NCI-H1417 (cell line): ENCODE measurements around the gene MAJIN.

ENCODE experiments used
- DNase-seq, 3 experiments: peaks; one replicate each; lab custom pipeline; 2025; lab: John Stamatoyannopoulos, UW

The MAJIN gene

DNA sequence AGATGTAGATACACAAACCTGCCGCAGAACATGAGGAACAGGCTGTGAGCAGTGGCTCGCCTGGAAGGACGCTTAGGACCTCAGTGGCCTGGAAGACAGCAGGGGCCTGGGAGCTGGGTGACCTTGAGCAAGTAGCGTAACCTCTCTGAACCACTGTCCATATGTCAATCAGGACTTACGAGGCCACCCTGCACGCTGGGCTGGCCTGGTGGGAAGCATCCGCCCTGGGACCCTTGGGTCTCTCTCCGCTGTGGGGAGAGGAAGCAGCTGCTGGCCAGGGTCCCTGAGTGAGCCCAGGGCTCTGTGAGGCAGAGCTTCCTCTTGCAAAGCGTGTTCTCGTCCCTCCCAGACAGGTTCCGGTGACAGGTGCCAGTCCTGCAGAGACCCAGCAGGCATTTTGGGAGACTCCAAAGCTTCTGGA is 79.5 kb downstream of the MAJIN start:
- DNase-seq = no peak

DNA sequence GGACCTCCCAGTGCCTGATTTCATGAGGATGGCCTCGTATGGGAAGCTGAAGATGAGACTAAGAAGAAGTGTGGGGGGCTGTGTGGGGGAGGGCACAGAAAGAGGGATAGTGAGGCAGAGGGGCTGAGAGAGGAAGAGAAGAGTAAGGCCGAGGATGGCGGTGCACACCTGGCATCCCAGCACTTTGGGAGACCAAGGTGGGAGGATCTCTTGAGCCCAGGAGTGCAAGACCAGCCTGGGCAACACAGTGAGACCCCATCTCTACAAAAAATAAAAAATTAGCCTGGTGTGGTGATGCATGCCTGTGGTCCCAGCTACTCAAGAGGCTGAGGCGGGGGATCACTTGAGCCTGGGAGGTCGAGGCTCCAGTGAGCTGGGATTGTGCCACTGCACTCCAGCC is 80.0 kb downstream of the MAJIN start:
- no peak for DNase-seq

DNA sequence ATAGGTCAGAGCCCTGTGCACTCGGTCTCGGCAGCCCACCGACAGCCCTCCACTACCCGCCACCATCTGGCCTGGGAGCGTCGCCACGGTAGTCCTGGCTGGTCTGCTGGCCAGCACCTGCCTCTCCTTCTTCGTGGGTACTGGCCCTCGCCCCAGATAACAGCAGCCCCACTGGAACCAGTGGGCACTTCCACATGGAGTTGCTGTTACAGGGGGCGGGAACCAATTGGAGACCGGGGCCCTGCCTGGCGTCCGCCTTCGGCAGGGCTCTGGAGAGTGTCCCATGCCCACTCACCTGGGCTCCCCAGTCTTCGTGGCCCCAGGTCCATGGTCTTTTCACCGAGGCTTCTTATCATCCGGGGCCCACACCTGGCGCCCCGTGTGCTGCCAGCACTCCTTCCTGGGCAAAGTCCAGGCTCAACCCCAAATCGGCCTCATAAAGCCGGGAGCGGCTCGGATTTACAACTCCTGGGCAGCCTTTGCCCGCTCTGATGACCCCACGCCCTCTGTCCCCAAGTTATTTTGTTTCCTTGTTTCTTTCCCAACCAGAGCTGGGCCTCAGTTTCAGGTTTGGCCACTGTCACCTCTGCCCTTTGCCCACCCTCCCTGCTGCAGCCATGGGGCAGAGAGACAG is 80.6 kb downstream of the MAJIN start:
- no peak for DNase-seq

DNA sequence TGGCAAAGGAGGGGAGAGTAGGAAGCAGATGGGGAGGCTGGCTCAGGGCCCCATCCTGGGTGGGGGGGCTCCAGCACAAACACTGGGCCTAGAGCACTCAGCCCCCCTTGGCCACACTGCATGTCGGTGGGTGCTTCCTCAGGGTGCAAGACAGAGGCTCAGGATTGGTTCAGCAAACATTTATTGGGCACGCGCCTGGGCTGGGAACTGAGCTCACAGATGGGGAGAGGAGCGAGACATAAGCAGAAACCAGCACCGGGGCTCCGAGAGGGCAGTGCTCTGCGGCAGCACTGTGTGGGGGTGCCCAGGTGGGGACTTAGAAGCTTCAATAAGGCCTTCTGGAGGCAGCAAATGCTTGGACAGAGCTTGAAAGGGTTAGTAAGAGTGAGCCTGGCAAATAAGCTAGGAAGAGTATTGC is 81.4 kb downstream of the MAJIN start:
- DNase-seq = no peak

GRCh38 chr11:64888729-64889511 is 83.0 kb downstream of the MAJIN start:
- no peak for DNase-seq

DNA sequence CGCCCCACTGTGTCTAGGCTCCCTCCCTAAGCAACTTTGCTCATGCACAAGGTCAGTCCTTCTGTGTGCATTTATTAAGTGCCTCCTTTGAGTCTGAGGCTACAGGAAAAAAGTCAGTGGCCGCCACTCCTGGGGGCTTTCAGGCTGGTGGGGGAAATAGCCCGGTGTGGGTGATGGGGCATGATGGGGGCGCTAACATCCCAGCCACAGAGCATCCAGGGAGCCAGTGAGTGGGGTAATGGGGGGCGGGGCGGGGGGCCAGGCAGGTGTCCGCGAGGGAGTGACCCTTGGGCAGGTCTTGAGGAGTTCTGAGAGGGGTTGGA is 83.5 kb downstream of the MAJIN start:
- no peak for DNase-seq
